ENCODE measurements around the gene CAMTA1.

The CAMTA1 gene

GRCh38 chr1:7111853-7112252, 326.6 kb downstream of the CAMTA1 start:
- Histone ChIP-seq H3K9ac (ENCODE audit: low read length) (no peak overlapping the region), H3K9me3 (replicated peaks; ENCODE audit: insufficient read depth, low read length) (no peaks in the 10 kb centered on the region), H3K4me1 (ENCODE audit: low read length) (no peaks in the 10 kb centered on the region), H3K79me2 (ENCODE audit: low read length) (no peaks in the 10 kb centered on the region), H3F3A (ENCODE audit: insufficient read depth, low read length) (no peaks in the 10 kb centered on the region), H4K20me1 (ENCODE audit: insufficient read depth, low read length) (no peaks in the 10 kb centered on the region), H2AFZ (ENCODE audit: low read length) (no peak overlapping the region), H3K27me3 (replicated peaks; ENCODE audit: insufficient read depth, low read length) (peaks cover 72% of the 10 kb centered on the region), H3K9me2 (replicated peaks; ENCODE audit: insufficient read depth, low read length) (no peaks in the 10 kb centered on the region), H3K27ac (ENCODE audit: low read length) (no peak overlapping the region), H3K4me3 (ENCODE audit: low read length) (no peak overlapping the region), H3K4me2 (ENCODE audit: low read depth, low read length) (no peak overlapping the region), H3K36me3 (replicated peaks; ENCODE audit: insufficient read depth, low read length) (no peaks in the 10 kb centered on the region)
- TF ChIP-seq, protein P1, sequence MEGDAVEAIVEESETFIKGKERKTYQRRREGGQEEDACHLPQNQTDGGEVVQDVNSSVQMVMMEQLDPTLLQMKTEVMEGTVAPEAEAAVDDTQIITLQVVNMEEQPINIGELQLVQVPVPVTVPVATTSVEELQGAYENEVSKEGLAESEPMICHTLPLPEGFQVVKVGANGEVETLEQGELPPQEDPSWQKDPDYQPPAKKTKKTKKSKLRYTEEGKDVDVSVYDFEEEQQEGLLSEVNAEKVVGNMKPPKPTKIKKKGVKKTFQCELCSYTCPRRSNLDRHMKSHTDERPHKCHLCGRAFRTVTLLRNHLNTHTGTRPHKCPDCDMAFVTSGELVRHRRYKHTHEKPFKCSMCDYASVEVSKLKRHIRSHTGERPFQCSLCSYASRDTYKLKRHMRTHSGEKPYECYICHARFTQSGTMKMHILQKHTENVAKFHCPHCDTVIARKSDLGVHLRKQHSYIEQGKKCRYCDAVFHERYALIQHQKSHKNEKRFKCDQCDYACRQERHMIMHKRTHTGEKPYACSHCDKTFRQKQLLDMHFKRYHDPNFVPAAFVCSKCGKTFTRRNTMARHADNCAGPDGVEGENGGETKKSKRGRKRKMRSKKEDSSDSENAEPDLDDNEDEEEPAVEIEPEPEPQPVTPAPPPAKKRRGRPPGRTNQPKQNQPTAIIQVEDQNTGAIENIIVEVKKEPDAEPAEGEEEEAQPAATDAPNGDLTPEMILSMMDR (IDR thresholded peaks at IDR 0.05; ENCODE audit: low read length), result no peak
- DNase-seq, result no peak

DNA sequence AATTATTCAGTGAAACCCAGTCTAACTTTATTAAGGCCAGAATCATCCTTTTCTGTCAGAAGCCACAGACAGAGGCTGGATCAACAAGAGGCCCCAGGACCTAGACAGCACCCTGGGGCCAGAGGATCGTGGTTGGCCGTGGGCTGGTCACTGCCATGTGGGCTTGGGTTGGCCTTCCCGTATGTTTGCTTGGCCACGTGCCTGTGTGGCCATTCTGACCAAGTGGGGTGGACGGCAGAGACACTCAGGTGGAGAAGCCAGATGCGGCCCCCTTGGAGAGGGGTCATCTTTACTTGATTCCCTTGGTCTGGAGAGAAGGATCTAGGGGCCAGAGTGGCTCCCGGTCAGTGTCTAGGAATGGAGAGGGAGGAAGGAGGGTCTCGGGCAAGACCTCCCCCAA, 327.9 kb downstream of the CAMTA1 start:
- H3K9ac ChIP-seq (ENCODE audit: low read length), result no peak overlapping the region
- H3K27me3 ChIP-seq (replicated peaks; ENCODE audit: insufficient read depth, low read length), result peaks cover 72% of the 10 kb centered on the region
- H3K9me3 ChIP-seq (replicated peaks; ENCODE audit: insufficient read depth, low read length), result no peaks in the 10 kb centered on the region
- no peaks in the 10 kb centered on the region for H4K20me1 ChIP-seq (ENCODE audit: insufficient read depth, low read length)
- H3K4me2 ChIP-seq (ENCODE audit: low read depth, low read length), result no peak overlapping the region
- H3K4me3 ChIP-seq (ENCODE audit: low read length), result no peak overlapping the region
- H3K4me1 ChIP-seq (ENCODE audit: low read length), result no peaks in the 10 kb centered on the region
- no peak for DNase-seq
- no peaks in the 10 kb centered on the region for H3K79me2 ChIP-seq (ENCODE audit: low read length)
- H3K27ac ChIP-seq (ENCODE audit: low read length), result no peak overlapping the region
- H2AFZ ChIP-seq (ENCODE audit: low read length), result no peak overlapping the region
- H3F3A ChIP-seq (ENCODE audit: insufficient read depth, low read length), result no peaks in the 10 kb centered on the region
- TF ChIP-seq, protein P1 (IDR thresholded peaks at IDR 0.05; ENCODE audit: low read length), result no peak
- TF ChIP-seq EZH2phosphoT487 (IDR thresholded peaks at IDR 0.05; ENCODE audit: low read length) (no peak), EZH2 (optimal IDR thresholded peaks at IDR 0.05; ENCODE audit: low read depth, low read length) (no peak)
- no peaks in the 10 kb centered on the region for H3K36me3 ChIP-seq (replicated peaks; ENCODE audit: insufficient read depth, low read length)
- no peaks in the 10 kb centered on the region for H3K9me2 ChIP-seq (replicated peaks; ENCODE audit: insufficient read depth, low read length)

DNA sequence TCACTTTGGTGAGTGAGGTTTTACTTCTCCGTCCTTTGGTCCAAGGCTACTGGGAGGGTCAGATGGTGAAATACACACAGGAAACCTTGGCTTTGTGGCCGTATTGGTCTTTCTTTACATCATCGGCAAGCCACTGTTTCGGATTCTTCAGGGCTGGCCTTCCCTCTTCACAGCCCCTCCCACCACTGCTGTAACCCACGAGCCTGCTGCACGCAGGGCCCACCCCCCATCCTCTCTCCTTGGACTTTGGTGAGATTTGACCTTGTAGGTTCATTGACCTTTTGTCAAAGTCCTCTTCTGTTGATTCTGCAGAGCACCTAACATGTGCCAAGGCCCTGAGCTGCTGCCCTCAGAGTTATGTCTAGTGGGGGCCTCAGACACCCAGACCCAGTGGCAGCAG, 328.6 kb downstream of the CAMTA1 start:
- Histone ChIP-seq H3K27me3 (replicated peaks; ENCODE audit: insufficient read depth, low read length) (peaks cover 79% of the 10 kb centered on the region), H3K4me3 (ENCODE audit: low read length) (no peak overlapping the region)
- TF ChIP-seq EZH2 (optimal IDR thresholded peaks at IDR 0.05; ENCODE audit: low read depth, low read length) (no peak), EZH2phosphoT487 (IDR thresholded peaks at IDR 0.05; ENCODE audit: low read length) (no peak)
- TF ChIP-seq, protein P1 (IDR thresholded peaks at IDR 0.05; ENCODE audit: low read length), result no peak

More for the DNA sequence above, 328.6 kb downstream of the CAMTA1 start:
- H3K27ac ChIP-seq (ENCODE audit: low read length), result no peak overlapping the region
- H3F3A ChIP-seq (ENCODE audit: insufficient read depth, low read length), result no peaks in the 10 kb centered on the region
- no peaks in the 10 kb centered on the region for H4K20me1 ChIP-seq (ENCODE audit: insufficient read depth, low read length)
- H3K9me2 ChIP-seq (replicated peaks; ENCODE audit: insufficient read depth, low read length), result no peaks in the 10 kb centered on the region
- H3K79me2 ChIP-seq (ENCODE audit: low read length), result no peaks in the 10 kb centered on the region
- H3K9me3 ChIP-seq (replicated peaks; ENCODE audit: insufficient read depth, low read length), result no peaks in the 10 kb centered on the region
- H3K9ac ChIP-seq (ENCODE audit: low read length), result no peak overlapping the region
- H2AFZ ChIP-seq (ENCODE audit: low read length), result no peak overlapping the region
- no peak overlapping the region for H3K4me2 ChIP-seq (ENCODE audit: low read depth, low read length)
- no peaks in the 10 kb centered on the region for H3K4me1 ChIP-seq (ENCODE audit: low read length)
- no peaks in the 10 kb centered on the region for H3K36me3 ChIP-seq (replicated peaks; ENCODE audit: insufficient read depth, low read length)
- DNase-seq, result no peak
